ENCODE results near the gene IGFL1. TPM values are rescaled to one million over a fixed set of nuclear protein-coding genes. Genes with fewer than 3 reads are reported as not detected.
"Not testable (repeated sequence)": the region's sequence is repeated elsewhere in the genome, so short reads cannot be mapped to it uniquely, and the experiment has no call there.

Gene IGFL1
- total RNA-seq, 4 donors from 2014 or later, result not detected

DNA sequence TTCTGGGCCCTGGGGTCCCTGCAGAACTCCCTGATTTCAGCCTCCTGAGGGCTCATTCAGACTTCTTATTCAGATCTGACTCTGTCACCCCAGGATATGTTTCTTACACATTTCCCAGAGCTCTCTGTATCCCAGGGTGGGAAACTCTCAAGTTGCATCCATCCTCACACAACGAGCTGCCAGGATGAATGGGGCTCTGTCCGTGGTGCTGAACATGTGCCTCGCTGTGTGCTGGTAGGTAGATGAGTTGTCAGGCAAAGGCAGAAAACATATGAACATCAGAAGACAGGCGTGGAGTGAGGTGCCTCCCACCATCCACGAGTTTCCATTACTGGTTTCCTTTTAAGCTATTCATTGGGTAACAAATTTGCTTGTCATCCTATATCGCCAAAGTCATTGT, 11.4 kb upstream of the IGFL1 start:
- Histone ChIP-seq H3K36me3 (no peaks in the 10 kb centered on the region), H3K27ac (no peak overlapping the region), H3K27me3 (peaks cover 10% of the 10 kb centered on the region), H3K4me3 (no peak overlapping the region), H3K4me1 (peaks cover 0 to 8% (median 0%) of the 10 kb centered on the region in 4 donors), H3K9me3 (no peaks in the 10 kb centered on the region)
- intact Hi-C loops (cut with DNase I; ENCODE audit: low total_unique reads) (no loop called here), in situ Hi-C loops (cut with MboI; ENCODE audit: low pct_ligation_motif_present in 1 of 4, low pct_unique_long_range_greater_than_20kb in 1 of 4, low sequenced_read_pairs in 3 of 4) (no loop called here)
- DNase-seq, result no peak
- WGBS, 2 donors (ENCODE audit: low coverage in 1 of 2), result 23 to 27% methylated on average over 3 to 6 of the region's 6 CpGs
- no peak for TF ChIP-seq POLR2A (IDR thresholded peaks at IDR 0.05)
- no peak for TF ChIP-seq EP300 (IDR thresholded peaks at IDR 0.05; ENCODE audit: low read depth)
- no peak for TF ChIP-seq POLR2AphosphoS5 (IDR thresholded peaks at IDR 0.05)
- no peak for TF ChIP-seq CTCF (IDR thresholded peaks at IDR 0.05)

DNA sequence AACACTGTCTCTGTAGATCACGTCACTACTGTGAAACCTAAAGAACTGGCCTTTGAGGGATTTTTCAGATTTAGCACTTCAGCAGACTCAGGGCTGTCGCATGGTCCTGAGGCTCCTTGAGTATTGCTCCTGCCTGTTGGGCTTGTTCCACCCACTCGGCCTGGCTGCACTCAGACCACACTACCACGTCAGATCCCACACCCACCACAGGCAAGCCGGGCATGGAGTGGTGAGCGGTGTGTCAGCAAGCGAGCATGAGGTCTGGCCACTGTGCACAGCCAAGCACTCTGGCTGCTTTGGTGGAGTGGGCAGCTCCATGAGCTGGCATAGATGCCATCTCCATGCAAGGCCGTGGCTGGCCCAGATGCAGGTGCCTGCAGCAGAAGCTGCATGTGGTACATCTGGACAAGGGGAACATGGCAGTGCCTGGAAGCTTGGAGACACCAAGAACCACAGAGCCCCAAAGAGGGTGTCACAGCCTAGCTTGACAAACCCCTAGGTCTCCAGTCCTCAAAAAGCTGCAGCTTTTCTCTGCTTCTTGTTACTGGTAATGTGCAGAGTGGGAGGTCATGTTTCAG, 9.4 kb upstream of the IGFL1 start:
- in situ Hi-C loops (cut with MboI; ENCODE audit: low pct_ligation_motif_present in 1 of 4, low pct_unique_long_range_greater_than_20kb in 1 of 4, low sequenced_read_pairs in 3 of 4), result no loop called here
- Histone ChIP-seq H3K27me3 (peaks cover 17% of the 10 kb centered on the region), H3K4me3 (no peak overlapping the region), H3K9me3 (no peaks in the 10 kb centered on the region), H3K36me3 (no peaks in the 10 kb centered on the region), H3K4me1 (peaks cover 0 to 8% (median 0%) of the 10 kb centered on the region in 4 donors), H3K27ac (no peak overlapping the region)
- 71 to 100% methylated on average over 1 to 8 of the region's 8 CpGs for WGBS, 2 donors (ENCODE audit: low coverage in 1 of 2)
- intact Hi-C loops (cut with DNase I; ENCODE audit: low total_unique reads), result no loop called here
- TF ChIP-seq CTCF (IDR thresholded peaks at IDR 0.05) (no peak), EP300 (IDR thresholded peaks at IDR 0.05; ENCODE audit: low read depth) (no peak), POLR2AphosphoS5 (IDR thresholded peaks at IDR 0.05) (no peak), POLR2A (IDR thresholded peaks at IDR 0.05) (no peak)
- DNase-seq, result no peak

GRCh38 chr19:46221152-46221551, 8.4 kb upstream of the IGFL1 start:
- Histone ChIP-seq H3K4me3 (no peak overlapping the region), H3K27ac (no peak overlapping the region), H3K4me1 (peaks cover 0 to 8% (median 0%) of the 10 kb centered on the region in 4 donors), H3K9me3 (no peaks in the 10 kb centered on the region), H3K36me3 (no peaks in the 10 kb centered on the region), H3K27me3 (peaks cover 24% of the 10 kb centered on the region)
- WGBS, 2 donors (ENCODE audit: low coverage in 1 of 2), result 57 to 67% methylated on average over 1 to 2 of the region's 2 CpGs
- in situ Hi-C loops (cut with MboI; ENCODE audit: low pct_ligation_motif_present in 1 of 4, low pct_unique_long_range_greater_than_20kb in 1 of 4, low sequenced_read_pairs in 3 of 4) (no loop called here), intact Hi-C loops (cut with DNase I; ENCODE audit: low total_unique reads) (no loop called here)
- TF ChIP-seq CTCF (IDR thresholded peaks at IDR 0.05), result no peak
- no peak for TF ChIP-seq POLR2AphosphoS5 (IDR thresholded peaks at IDR 0.05)
- no peak for TF ChIP-seq POLR2A (IDR thresholded peaks at IDR 0.05)
- TF ChIP-seq EP300 (IDR thresholded peaks at IDR 0.05; ENCODE audit: low read depth), result no peak
- no peak for DNase-seq

- in situ Hi-C loops (cut with MboI; ENCODE audit: low pct_ligation_motif_present in 1 of 4, low pct_unique_long_range_greater_than_20kb in 1 of 4, low sequenced_read_pairs in 3 of 4), result no loop called here
- TF ChIP-seq CTCF (IDR thresholded peaks at IDR 0.05) (no peak), POLR2A (IDR thresholded peaks at IDR 0.05) (no peak), POLR2AphosphoS5 (IDR thresholded peaks at IDR 0.05) (no peak), EP300 (IDR thresholded peaks at IDR 0.05; ENCODE audit: low read depth) (no peak)
- Histone ChIP-seq H3K27ac (no peak overlapping the region), H3K4me3 (no peak overlapping the region), H3K27me3 (peaks cover 29% of the 10 kb centered on the region), H3K36me3 (no peaks in the 10 kb centered on the region), H3K9me3 (no peaks in the 10 kb centered on the region), H3K4me1 (peaks cover 0 to 8% (median 0%) of the 10 kb centered on the region in 4 donors)
- DNase-seq, result no peak
- 21% methylated on average over 7 of the region's 7 CpGs; no CpG with 5 or more reads in 1 of the 2 donors for WGBS, 2 donors (ENCODE audit: low coverage in 1 of 2)
- intact Hi-C loops (cut with DNase I; ENCODE audit: low total_unique reads), result no loop called here
These were observed 7.4 kb upstream of the IGFL1 start for GRCh38 chr19:46221981-46222610.

GRCh38 chr19:46223787-46224186, 5.8 kb upstream of the IGFL1 start:
- 67% methylated on average over 9 of the region's 10 CpGs; no CpG with 5 or more reads in 1 of the 2 donors for WGBS, 2 donors (ENCODE audit: low coverage in 1 of 2)
- H3K4me1 ChIP-seq; DNase-seq; H3K9me3 ChIP-seq; in situ Hi-C loops (cut with MboI; ENCODE audit: low pct_ligation_motif_present in 1 of 4, low pct_unique_long_range_greater_than_20kb in 1 of 4, low sequenced_read_pairs in 3 of 4); H3K36me3 ChIP-seq; H3K4me3 ChIP-seq; H3K27ac ChIP-seq; intact Hi-C loops (cut with DNase I; ENCODE audit: low total_unique reads): not testable (repeated sequence)
- peaks cover 20% of the 10 kb centered on the region for H3K27me3 ChIP-seq

Measured in transverse colon (tissue), 4 donors.